ENCODE data around the gene PHACTR2.
"Not testable (repeated sequence)": the region's sequence is repeated elsewhere in the genome, so short reads cannot be mapped to it uniquely, and the experiment has no call there.

- TF ChIP-seq CTCF (IDR thresholded peaks at IDR 0.05; ENCODE audit: low read depth, low read length, missing input control); REST (IDR thresholded peaks at IDR 0.05); ZBTB33 (IDR thresholded peaks at IDR 0.05); TAF1 (conservative IDR thresholded peaks at IDR 0.05); YY1 (IDR thresholded peaks at IDR 0.05); ATF3 (IDR thresholded peaks at IDR 0.05); RXRA (IDR thresholded peaks at IDR 0.05); EGR1 (IDR thresholded peaks at IDR 0.05; ENCODE audit: low read depth in 2 of 2): not testable (repeated sequence)
These were observed 11.8 kb upstream of the PHACTR2 start for GRCh38 chr6:143666007-143666406.
